HepG2 (cell line): ENCODE measurements around the gene PPP1R13B. TPM values are rescaled to one million over a fixed set of nuclear protein-coding genes. Genes with fewer than 3 reads are reported as not detected.

Experiments used
- HES4 ChIP-seq: sonication (generic); formaldehyde crosslinking; IDR thresholded peaks from 2 replicates; pipeline ENCODE4 v1.9.0; 2021; ENCODE audit warnings: mild to moderate bottlenecking, missing genetic modification reagents, borderline replicate concordance
- MAFG ChIP-seq: sonication (generic); formaldehyde crosslinking; IDR thresholded peaks from 2 replicates; pipeline ENCODE4 v1.5.1; 2020; ENCODE audit warnings: mild to moderate bottlenecking, missing genetic modification reagents
- NKX3-1 ChIP-seq: sonication (generic); formaldehyde crosslinking; IDR thresholded peaks from 2 replicates; pipeline ENCODE4 v1.5.0; 2020; ENCODE audit warnings: missing genetic modification reagents
- RNF2 ChIP-seq: fragments of 450-650 bp; conservative IDR thresholded peaks from 2 replicates; pipeline ENCODE4 v1.6.1; 2016; ENCODE audit warnings: low read depth
- TEAD3 ChIP-seq: optimal IDR thresholded peaks from 2 replicates; pipeline ENCODE3; 2016; ENCODE audit warnings: borderline replicate concordance
- ZBTB3 ChIP-seq: sonication (generic); formaldehyde crosslinking; IDR thresholded peaks from 2 replicates; pipeline ENCODE4 v1.4.0; 2020; ENCODE audit warnings: low read depth, mild to moderate bottlenecking, moderate library complexity, missing genetic modification reagents, borderline replicate concordance
- ZNF430 ChIP-seq: sonication (generic); formaldehyde crosslinking; IDR thresholded peaks from 2 replicates; pipeline ENCODE4 v1.9.0; 2021; ENCODE audit warnings: mild to moderate bottlenecking, missing genetic modification reagents
- ZNF530 ChIP-seq: sonication (generic); formaldehyde crosslinking; IDR thresholded peaks from 2 replicates; pipeline ENCODE4 v1.5.0; 2020; ENCODE audit warnings: low read depth, mild to moderate bottlenecking, missing genetic modification reagents
- ZNF598 ChIP-seq: sonication (generic); formaldehyde crosslinking; IDR thresholded peaks from 2 replicates; pipeline ENCODE4 v1.5.1; 2020; ENCODE audit warnings: mild to moderate bottlenecking, missing genetic modification reagents, borderline replicate concordance
- polyA plus RNA-seq, 8 experiments: library from polyadenylated mRNA; depleted of rRNA in 3 of 8; stranded (reverse) in 7 of 8; unstranded in 1 of 8; fragments of >200 nt; fragmentation: Illumina TruSeq in 4 of 8; extraction: Trizol in 4 of 8; gene quantifications; 2 replicates each; pipeline versions ENCODE4 v1.2.1 to v1.2.3, GENCODE V29; 2011 to 2016; ENCODE audit warnings: low read depth in 4 of 8, missing spikeins in 1 of 8, mixed read lengths in 1 of 8; ENCODE audit not compliant: insufficient read depth in 1 of 8
- total RNA-seq, 5 experiments: library from RNA; depleted of rRNA; stranded (reverse); fragments of >200 nt; fragmentation: Illumina TruSeq; extraction: Trizol; gene quantifications; 2 replicates each; pipeline ENCODE4 v1.2.3, GENCODE V29; 2016; ENCODE audit warnings: low read depth in 1 of 5
- TF ChIP-seq, protein P1 (sequence below): sonication (generic); formaldehyde crosslinking; IDR thresholded peaks from 2 replicates; pipeline ENCODE4 v1.4.0; 2020; ENCODE audit warnings: mild to moderate bottlenecking, missing genetic modification reagents
- TF ChIP-seq, protein P2 (sequence below): sonication (generic); formaldehyde crosslinking; IDR thresholded peaks from 2 replicates; pipeline ENCODE4 v1.8.0; 2022; ENCODE audit warnings: missing genetic modification reagents, mild to moderate bottlenecking, borderline replicate concordance
- TF ChIP-seq, protein P3 (sequence below): sonication (generic); formaldehyde crosslinking; IDR thresholded peaks from 2 replicates; pipeline ENCODE4 v1.4.0; 2020; ENCODE audit warnings: missing genetic modification reagents, mild to moderate bottlenecking, borderline replicate concordance
- TF ChIP-seq, protein P4 (sequence below): sonication (generic); formaldehyde crosslinking; IDR thresholded peaks from 2 replicates; pipeline ENCODE4 v1.5.0; 2020; ENCODE audit warnings: missing genetic modification reagents, mild to moderate bottlenecking, borderline replicate concordance

Gene PPP1R13B
- total and polyA plus RNA-seq, 2 of the 13 experiments (the other 11 are each of a cell fraction or from before 2014, with no cell fraction given), result 4.6 to 9.4 TPM

DNA sequence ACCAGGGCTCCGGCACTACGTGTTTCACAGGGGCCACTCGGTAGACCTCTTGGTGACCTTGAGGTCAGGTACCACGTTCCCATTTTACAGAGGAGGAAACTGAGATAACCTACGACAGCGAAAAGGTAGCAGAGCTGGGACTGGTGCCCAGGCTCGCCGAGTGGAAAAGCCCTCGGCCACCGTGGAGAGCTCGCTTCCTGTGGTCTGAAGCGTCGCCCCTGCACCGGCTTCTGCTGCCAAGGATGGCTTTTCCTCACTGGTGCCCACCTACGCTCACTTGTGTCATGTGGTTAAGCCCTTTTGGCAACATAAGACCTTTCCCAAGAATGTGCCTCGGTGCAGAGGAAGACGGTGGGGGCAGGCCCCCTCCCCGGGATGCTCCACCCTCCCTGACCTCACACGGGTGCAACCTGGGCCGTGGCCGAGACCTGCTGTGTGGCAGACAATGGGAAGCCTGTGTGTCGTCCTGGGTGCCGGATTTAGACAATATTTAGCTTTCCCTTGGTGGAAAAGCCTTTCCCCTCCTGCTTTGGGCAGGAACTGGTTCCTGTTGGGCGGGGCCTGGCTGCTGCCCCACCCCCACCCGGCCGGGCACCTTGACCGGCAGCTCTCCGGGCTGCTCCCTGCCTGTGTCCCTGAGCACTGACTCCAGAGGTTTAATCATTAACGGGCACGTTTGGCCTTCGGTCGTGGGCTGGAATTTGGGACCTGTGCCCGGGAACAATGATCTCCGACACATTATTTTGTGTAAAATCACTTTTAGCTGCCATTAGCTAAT is 32.4 kb upstream of the PPP1R13B start (continued):
- TF ChIP-seq, protein P1, sequence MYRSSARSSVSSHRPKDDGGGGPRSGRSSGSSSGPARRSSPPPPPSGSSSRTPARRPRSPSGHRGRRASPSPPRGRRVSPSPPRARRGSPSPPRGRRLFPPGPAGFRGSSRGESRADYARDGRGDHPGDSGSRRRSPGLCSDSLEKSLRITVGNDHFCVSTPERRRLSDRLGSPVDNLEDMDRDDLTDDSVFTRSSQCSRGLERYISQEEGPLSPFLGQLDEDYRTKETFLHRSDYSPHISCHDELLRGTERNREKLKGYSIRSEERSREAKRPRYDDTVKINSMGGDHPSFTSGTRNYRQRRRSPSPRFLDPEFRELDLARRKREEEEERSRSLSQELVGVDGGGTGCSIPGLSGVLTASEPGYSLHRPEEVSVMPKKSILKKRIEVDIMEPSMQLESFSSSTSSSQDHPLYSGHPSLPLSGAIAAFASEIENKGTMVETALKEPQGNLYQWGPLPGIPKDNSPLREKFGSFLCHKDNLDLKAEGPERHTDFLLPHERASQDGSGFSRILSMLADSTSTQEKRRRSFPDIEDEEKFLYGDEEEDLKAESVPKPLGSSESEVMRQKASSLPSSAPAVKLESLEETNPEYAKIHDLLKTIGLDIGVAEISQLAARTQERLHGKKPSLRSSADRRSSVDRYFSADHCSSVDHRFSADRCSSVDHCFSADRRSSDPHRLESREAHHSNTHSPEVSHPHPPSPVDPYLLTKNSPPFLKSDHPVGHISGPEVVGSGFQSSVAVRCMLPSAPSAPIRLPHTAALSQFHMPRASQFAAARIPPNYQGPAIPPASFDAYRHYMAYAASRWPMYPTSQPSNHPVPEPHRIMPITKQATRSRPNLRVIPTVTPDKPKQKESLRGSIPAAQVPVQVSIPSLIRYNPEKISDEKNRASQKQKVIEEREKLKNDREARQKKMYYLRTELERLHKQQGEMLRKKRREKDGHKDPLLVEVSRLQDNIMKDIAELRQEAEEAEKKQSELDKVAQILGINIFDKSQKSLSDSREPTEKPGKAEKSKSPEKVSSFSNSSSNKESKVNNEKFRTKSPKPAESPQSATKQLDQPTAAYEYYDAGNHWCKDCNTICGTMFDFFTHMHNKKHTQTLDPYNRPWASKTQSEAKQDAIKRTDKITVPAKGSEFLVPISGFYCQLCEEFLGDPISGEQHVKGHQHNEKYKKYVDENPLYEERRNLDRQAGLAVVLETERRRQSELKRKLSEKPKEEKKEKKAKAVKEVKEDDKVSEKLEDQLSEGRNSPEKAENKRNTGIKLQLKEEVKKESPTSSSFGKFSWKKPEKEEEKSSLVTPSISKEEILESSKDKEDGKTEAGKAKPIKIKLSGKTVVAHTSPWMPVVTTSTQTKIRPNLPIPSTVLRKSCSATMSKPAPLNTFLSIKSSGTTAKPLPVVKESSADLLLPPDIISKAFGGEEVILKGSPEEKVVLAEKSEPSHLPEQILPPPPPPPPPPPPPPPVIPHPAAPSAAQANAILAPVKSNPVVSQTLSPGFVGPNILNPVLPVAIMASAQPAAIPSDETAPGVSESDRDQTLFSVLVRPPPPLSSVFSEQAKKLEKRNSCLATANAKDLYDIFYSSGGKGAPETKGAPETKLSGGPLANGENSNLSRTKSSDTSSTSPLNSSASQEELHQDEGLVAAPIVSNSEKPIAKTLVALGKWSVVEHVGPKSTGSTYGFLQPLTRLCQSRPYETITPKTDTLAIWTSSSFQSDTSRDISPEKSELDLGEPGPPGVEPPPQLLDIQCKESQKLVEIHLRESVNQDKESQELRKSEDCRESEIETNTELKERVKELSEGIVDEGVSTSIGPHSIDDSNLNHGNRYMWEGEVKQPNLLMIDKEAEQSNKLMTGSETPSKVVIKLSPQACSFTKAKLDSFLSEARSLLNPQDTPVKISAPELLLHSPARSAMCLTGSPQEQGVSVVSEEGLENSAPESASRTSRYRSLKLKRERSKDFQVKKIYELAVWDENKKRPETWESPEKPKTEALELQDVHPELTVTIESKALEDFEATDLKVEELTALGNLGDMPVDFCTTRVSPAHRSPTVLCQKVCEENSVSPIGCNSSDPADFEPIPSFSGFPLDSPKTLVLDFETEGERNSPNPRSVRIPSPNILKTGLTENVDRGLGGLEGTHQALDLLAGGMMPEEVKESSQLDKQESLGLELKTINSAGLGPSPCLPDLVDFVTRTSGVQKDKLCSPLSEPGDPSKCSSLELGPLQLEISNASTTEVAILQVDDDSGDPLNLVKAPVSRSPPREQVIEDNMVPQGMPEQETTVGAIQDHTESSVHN (CRISPR knock-in tag), result peak; percentile 30; the same call in 1 of the 2 replicates
- no peak for TF ChIP-seq MAFG
- no peak for TF ChIP-seq RNF2
- peak; percentile 84 for TF ChIP-seq TEAD3 (CRISPR knock-in tag)
- TF ChIP-seq ZNF598, result 0 out of 2 replicates have a peak, but pooled peaks have one; percentile 56
- TF ChIP-seq, protein P2, sequence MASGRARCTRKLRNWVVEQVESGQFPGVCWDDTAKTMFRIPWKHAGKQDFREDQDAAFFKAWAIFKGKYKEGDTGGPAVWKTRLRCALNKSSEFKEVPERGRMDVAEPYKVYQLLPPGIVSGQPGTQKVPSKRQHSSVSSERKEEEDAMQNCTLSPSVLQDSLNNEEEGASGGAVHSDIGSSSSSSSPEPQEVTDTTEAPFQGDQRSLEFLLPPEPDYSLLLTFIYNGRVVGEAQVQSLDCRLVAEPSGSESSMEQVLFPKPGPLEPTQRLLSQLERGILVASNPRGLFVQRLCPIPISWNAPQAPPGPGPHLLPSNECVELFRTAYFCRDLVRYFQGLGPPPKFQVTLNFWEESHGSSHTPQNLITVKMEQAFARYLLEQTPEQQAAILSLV (CRISPR knock-in tag), result peak; percentile 85
- TF ChIP-seq HES4 (CRISPR knock-in tag), result no peak
- TF ChIP-seq ZBTB3, result no peak; the same call in 1 of the 2 replicates
- TF ChIP-seq ZNF430 (CRISPR knock-in tag), result peak; percentile 81; the same call in 1 of the 2 replicates
- TF ChIP-seq, protein P3, sequence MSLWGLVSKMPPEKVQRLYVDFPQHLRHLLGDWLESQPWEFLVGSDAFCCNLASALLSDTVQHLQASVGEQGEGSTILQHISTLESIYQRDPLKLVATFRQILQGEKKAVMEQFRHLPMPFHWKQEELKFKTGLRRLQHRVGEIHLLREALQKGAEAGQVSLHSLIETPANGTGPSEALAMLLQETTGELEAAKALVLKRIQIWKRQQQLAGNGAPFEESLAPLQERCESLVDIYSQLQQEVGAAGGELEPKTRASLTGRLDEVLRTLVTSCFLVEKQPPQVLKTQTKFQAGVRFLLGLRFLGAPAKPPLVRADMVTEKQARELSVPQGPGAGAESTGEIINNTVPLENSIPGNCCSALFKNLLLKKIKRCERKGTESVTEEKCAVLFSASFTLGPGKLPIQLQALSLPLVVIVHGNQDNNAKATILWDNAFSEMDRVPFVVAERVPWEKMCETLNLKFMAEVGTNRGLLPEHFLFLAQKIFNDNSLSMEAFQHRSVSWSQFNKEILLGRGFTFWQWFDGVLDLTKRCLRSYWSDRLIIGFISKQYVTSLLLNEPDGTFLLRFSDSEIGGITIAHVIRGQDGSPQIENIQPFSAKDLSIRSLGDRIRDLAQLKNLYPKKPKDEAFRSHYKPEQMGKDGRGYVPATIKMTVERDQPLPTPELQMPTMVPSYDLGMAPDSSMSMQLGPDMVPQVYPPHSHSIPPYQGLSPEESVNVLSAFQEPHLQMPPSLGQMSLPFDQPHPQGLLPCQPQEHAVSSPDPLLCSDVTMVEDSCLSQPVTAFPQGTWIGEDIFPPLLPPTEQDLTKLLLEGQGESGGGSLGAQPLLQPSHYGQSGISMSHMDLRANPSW, result no peak
- no peak for TF ChIP-seq ZNF530 (CRISPR knock-in tag)
- TF ChIP-seq, protein P4, sequence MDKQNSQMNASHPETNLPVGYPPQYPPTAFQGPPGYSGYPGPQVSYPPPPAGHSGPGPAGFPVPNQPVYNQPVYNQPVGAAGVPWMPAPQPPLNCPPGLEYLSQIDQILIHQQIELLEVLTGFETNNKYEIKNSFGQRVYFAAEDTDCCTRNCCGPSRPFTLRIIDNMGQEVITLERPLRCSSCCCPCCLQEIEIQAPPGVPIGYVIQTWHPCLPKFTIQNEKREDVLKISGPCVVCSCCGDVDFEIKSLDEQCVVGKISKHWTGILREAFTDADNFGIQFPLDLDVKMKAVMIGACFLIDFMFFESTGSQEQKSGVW (CRISPR knock-in tag), result no peak
- TF ChIP-seq NKX3-1 (CRISPR knock-in tag), result no peak
